GM21526 (cell line): Measurements from ENCODE around the gene GNB5.

ENCODE experiments used
- ATAC-seq: cut with Tn5 transposase; IDR thresholded peaks from one replicate; pipeline ENCODE4 v1.9.1; 2021; ENCODE audit warnings: moderate library complexity; ENCODE audit not compliant: unreplicated experiment, low FRiP score

The GNB5 gene

DNA sequence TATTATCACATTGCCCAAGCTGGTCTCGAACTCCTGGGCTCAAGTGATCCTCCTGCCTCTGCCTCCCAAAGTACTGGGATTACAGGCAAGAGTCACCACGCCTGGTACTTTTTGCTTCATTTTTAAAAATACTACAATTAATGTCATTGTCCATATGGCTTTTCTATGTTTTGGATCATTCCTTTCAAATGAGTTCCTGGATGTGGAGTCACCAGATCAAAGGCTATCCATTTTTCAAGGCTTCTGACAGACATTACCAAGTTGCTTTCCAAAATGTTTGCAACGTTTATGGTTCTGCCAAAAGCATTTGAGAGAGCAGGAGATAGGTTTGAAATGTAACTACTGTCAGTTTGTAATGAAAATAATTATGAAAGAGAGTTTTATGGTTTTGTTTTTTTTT, 44.4 kb downstream of the GNB5 start:
- no peak for ATAC-seq

DNA sequence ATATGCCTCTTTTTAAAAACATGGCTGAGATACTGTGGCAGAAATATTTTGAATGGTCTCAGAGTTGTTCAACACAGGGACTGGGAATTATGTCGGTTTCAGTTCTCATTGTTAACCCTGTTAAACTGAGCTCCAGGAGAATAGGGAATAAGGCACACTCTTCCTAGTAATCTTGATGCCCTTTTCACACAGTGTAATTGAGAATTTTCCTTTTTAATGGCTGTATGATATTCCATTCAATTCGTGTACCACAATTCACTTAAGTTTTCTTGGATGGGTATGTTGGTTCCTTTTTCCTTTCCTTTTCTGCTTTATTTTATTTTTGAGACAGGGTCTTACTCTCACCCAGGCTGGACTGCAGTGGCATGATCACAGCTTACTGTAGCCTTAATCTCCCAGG, 44.9 kb downstream of the GNB5 start:
- no peak for ATAC-seq

DNA sequence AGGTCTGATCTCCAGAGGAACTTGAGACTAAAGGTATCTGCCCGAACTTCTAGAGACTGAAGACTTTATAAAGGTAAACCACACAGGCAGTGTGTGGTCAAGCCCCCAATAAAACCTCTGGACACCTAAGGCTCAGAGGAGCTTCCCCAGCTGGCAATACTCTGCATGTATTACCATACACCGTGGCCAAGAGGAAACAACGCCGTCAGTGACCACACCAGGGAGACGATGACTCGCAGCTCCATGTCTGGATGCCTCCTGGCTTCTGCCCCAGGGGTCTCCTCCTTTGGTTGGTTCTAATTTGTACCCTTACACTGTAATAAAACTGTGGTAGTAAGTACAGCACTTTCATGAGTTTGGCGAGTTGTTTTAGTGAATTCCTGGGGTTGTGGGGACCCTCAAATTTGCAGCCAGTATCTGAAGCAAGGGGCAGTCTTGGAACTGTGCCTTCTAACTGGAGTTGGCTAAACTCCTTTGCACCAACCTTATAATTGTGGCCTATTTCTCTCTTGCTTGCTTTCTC, 46.5 kb downstream of the GNB5 start:
- ATAC-seq, result no peak

DNA sequence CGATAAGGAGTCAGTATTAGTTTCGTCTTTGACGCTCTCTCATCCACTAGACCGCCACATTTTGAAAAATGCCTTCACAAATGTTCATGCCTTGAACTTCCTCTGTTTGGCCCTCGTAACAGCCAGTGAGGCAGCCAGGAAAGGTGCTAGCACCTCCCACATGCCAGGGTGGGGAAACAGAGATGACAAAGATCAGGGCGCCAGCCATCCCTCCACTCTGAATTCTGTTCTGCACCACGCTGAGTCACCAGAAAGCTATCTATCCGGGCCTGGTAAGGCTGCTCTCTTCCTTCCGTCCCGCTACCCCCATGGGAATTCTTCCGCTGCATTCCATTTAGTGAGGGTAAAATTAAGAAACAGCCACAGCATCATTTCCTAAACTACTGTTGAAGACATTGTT, 47.3 kb downstream of the GNB5 start:
- ATAC-seq, result no peak

DNA sequence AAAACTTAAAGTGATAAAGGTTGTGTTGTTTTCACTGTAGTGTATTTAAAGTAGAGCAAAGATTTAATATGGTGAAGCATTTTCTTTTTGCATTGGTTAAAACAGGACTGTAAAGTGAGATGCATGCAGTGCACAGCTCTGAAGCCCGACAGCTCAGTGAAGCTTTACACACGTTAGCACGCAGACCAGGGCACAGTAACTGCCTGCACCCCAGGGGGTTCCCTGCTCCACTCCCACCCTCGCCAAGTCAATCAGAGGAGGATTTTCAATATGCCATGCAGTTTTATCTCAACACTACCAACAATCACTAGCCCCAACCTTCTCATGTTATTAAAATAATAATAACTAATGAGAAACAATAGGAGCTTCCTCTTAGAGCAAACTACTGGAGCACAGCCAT, 50.5 kb downstream of the GNB5 start:
- ATAC-seq, result no peak

DNA sequence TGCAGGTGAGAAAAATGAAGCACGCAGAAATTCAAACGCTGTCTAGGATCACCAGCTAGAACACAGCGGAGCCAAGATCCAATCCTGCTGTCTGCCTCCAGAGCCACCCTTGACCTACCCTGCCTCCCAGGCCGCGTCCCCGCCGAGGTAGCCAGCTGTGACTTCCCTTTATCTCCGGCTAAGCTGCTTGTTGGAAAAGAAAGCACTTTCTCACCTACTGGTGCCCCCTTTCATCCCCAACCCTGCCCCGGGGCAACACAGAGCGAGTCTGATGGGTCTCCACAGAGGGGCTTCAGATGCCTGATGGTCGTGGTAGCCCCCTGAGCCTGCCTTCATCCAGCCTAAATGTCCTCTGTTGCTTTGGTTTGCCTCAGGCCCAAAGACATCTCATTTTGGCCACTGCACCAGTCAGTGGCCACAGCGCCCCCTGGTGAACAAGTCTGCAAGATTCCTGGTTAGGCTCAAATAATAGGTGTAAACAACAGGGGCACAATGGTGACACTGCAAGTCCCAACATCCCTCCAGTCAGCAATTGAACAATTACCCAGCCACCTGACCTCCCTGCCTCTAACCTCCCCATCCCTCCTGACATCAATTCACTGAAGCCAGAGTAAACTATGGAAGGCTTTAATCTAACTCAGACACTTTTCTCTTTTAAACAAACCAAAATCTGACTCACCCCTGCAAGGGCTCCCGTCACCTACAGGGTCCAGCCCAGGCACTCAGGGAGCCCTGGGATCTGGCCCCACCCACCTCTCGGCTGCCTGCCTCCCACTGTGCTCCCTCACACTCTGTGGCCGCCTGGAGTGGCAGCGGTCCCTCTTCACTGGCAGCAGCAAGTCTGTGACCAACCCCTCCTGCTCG, 51.4 kb downstream of the GNB5 start:
- ATAC-seq, result no peak

DNA sequence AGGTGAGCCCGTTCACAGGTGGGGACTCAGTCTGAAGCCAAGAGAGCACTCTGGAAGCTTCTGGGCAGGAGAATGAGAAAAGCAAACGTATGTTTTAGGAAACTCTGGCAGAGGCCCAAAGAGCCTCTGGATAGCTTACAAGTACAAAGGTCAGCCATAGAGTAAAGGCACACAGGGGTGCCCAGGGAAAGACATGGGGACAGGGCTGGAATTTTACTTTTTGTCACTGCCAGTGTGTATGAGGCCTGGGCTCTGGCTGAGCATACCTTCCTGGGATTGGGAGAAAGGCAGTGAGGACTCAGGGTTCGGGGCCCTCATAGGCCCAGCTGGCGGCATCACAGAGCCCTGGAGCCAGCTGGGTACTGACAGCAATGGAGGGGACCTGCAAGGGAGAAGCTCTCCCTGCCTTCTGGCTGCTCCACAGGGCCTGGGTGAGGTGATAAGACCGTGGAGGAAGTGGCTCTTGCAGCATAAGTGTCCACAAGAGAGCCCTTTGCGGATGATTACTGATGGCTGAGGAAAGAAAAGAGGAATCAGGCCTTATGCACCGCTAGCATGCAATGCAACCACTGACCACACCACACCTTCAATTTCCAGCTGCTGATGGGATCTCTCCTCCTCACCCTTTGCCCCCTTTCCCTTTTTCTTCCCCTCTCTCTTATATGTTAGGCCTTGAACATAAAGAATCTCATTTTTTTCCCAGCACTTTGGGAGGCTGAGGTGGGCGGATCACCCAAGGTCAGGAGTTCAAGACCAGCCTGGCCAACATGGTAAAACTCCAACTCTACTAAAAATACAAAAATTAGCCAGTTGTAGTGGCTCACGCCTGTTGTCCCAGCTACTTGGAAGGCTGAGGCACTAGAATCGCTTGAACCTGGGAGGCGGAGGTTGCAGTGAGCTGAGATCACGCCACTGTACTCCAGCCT, 53.5 kb downstream of the GNB5 start:
- ATAC-seq, result no peak

DNA sequence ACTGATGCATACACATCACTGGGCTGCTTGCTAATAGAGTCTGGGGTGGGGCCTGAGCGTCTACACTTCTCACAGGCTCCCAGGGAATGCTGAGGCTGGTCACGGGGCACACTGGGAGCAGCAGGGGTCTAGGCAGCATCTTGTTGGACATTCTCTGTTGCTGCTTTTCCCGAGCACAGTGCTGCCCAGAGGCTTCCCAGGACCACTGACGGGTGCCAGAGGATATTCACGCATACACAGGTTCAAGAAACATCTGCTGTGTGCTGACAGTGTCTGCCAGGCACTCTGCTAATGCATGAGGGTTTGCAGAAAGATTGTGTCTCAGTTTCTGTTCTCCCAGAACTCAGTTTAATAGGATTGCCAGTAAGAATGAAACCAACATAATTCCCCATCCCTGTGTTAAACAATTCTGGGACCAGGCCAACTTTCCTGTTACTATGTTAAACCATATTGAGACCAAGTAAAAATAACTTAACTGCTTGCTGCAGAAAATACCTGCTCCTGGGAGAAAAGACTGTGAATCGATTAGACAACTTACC, 54.7 kb downstream of the GNB5 start:
- ATAC-seq, result no peak

DNA sequence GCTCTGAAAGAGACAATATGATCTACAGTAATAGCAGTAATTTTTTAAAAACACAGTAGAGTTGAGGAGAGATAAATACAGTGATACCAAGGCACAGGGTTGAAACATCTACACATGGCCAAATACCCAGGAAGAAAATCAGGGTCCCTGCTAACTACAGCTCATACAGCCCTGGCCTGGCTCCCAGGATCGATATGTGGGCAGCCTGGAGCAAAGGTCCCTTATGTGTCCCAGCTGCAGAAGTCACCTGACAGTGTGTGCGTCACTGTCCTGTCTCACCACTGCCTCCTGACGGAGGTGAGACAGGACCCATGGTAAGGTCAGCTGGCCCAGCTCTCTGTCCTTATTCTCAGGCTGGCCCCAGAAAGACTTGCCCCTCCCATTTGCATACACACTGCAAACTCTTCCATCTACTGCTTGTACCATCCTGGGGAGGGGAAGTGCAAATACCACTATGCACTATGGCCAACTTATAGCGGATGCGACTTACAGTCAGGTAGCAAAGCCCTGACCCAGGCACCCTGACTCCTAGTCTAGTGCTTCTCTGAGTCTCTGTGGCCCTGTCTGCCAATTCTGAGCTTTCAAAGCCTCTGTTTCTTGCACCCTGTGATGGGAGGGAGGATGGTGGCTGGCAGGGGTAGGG, 56.6 kb downstream of the GNB5 start:
- no peak for ATAC-seq

DNA sequence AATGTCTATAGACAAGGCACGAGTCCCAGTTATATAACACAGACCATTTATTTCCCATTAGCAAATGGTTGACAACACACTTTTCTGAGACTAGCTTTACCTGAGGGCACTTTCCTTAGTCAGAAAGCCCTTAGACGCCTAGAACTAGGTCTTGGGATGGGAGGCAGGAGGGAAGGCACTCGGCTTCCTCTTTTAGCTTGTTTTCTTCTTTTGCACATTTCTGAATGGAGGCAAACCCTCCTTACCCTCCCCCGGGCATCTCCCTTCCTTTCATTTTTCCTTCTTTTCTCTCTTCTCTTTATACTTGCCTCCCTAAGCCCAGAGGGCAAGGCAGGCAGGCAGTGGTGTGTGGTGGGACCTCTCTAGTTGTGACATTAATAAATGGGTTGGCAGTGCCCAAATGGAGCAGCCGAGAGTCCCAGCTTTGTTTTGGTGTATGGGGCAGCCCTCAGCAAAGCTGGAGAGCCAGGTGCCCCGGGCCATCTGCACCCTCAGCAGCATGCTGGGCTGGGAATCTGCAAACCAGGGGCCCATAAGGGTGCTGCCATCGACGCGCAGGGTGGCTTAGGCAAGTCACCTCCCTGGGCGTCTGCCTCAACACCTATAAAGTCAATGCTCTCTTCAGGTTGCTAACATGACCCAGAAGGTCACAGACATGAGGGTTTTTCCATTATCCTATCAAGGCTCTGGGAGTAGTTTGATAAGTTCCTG, 57.5 kb downstream of the GNB5 start:
- no peak for ATAC-seq

DNA sequence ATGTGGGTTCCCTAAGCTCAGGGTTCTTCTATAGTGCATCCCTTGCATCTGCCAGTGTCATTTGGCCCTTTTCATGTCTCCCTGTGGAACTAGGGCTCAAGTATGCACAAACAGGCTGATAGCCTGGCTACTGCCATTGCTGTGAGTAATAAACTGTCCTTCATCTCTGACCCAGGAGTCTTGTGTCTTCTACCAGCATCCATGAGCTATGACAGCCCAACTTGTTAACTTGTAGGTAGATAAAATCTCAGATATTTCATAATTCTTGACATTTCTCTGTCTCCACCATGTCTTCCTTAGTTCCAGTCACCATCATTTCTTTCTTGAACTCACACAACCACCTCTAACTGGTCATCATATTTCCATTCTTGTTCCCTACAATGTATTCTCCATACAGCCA, 59.1 kb downstream of the GNB5 start:
- ATAC-seq, result no peak

DNA sequence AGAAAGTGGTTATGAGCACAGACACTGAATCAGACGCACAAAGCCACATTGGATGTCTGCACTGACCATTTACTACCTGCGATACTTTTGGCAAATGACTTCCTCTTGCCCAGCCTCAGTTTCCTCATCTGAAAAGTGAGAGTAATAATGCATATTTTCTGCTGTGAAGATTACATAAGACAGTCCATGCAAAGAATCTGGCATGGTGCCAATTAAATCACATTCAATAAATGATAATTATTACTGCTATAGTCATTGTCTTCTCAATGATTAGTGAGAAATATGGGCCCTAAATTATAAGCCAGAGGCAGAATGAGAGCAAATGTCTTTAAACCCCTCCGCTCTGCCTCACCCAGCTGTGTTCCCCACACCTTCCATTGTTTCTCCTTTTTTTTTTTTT, 62.6 kb downstream of the GNB5 start:
- no peak for ATAC-seq

DNA sequence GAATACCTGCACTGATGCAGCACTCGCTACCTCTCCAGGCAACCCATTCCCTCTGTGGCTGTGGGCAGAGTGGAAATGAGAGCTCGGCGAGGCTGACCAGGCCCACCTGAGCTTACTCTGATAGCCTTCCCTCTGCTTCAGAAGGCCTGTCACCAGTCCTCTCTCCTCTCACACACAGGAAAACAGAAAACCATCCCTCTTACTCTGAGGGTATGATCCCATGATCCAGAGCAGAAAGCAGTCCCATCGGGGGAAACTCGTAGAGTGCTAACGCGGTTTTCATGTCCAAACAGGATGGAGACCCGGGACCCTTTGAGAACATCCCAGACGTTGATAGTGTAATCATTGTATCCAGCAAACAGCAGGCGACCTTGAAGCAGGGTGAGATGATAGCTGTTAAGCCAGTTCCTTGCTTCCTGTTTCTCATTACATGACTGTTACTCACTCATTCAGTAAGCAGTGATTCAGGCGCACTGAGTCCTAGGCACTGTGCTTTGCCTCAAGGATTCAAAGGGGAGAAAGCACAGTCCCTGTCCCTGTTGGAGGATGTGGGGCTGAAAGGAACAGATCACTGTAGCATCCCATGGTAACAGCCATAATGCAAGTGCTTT, 66.8 kb downstream of the GNB5 start:
- ATAC-seq, result no peak

DNA sequence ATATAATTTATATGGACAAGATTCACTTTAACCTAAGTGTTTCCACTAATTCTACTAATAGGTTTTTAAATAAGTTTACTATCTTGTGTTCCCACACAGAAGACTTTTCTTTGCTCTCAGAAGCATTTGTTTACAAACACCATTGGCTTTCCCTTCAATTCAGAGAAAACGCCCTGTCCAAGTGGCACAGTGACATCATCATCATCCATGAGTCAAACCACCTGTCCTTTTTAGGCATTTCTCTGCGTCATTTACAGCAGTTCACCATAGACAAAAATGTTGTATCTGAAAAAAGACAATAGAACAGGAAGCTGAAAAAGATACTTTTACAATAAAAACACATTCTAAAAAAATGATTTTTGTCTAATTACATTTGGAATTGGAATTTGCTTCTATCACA, 69.3 kb downstream of the GNB5 start:
- no peak for ATAC-seq

DNA sequence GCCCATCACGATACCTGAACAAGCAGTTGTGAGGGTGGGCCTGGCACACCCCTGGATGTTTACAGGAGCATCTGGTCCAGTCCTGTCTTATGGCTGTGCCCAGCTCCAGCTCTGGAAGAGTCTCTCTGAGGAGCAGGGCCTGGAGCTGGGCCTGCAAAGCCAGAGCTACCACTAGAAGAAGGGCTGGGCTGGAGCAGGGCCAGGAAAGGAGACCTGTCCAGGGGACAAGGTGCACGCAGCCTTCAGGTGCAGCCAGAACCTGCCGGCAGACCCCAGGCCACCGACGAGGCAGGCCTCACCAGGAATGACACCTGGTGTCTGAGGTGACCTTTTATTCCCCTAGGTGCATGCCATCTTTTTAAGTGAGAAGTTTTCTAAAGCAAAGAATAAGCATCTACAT, 70.2 kb downstream of the GNB5 start:
- no peak for ATAC-seq

DNA sequence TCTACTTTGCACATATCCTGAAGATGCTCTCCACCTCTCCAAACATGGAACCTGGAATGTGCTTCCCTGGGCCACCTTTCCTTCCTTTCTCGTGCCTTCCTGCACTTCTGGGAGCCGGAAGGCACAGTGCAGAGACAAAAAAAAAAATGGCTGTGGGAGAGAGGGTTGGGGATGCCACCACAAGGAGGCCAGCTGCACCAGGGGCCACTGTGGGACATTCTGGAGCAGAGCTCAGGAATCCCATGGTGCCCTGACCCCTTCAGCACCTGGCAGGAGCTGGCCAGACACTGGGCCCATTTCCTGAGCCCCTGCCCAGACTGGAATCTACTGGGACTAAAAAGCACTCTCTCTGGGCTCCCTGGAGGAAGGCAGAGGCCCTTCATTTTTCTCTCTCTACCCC, 70.7 kb downstream of the GNB5 start:
- ATAC-seq, result no peak

DNA sequence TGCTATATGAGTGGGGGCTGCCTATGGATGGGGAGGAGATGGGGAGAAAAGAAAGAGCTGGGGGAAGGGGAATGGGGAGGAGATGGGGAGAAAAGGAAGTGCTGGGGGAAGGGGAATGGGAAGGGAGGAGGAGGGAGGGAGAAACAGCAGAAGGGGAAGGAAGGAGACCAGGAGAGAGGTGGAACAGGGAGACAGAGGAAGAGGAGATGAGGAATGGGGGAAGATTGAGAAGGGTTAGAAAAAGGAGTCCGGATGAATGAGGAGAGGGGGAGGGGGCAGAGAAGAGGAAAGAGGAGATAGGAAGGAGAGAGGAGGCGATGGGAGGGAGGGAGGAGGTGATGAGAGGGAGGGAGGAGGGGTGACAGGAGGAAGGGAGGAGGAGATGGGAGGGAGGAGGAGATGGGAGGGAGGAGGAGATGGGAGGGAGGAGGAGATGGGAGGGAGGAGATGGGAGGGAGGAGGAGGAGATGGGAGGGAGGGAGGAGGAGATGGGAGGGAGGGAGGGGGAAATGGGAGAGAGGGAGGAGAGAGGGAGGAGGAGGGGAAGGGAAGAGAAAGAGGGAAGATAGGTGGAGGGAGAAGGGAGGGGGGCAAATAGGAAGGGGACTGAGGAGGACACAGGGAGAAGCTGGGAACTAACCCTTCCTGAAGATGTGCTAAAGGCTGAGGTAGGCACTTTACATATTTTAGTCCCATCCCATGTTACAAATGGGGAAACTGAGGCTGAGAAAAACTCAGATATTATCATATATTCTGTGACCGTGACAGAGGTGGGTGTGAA, 72.0 kb downstream of the GNB5 start:
- ATAC-seq, result no peak

DNA sequence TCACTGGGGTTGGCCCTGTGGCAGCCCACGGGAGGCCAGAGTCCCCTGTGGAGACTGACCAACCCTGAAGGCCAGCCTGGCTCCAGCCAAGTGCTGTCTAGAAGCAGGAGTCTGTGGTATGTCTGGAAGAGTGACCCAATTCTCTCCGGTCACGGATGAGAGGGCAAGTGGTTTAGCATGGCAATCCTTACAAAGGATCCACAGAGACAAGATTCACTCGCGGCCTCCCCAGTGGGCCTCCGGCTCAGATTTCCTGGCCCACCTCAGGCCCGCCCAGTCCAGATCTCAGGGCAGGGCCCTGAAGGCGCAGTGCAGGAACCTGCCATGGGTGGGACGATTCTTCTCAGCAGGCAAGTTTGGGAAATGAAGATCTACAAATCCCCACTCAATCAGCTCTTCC, 73.6 kb downstream of the GNB5 start:
- ATAC-seq, result no peak
